ENCODE measurements around the gene IQCB1.

The IQCB1 gene

GRCh38 chr3:121817753-121818152 lies 17.1 kb downstream of the IQCB1 start:
- Histone ChIP-seq H3K4me3 (no peak overlapping the region), H3K27ac (no peak overlapping the region)
- DNase-seq (ENCODE audit: low spot score), result no peak
- no peak for TF ChIP-seq CTCF (IDR thresholded peaks at IDR 0.05)

- no peak for TF ChIP-seq CTCF (IDR thresholded peaks at IDR 0.05)
- Histone ChIP-seq H3K27ac (no peak overlapping the region), H3K4me3 (no peak overlapping the region)
- no peak for DNase-seq (ENCODE audit: low spot score)
These were observed 25.6 kb downstream of the IQCB1 start for GRCh38 chr3:121809249-121809648.

GRCh38 chr3:121803771-121804320 lies 31.0 kb downstream of the IQCB1 start:
- no peak overlapping the region for H3K27ac ChIP-seq
- H3K4me3 ChIP-seq, result no peak overlapping the region
- no peak for DNase-seq (ENCODE audit: low spot score)
- no peak for TF ChIP-seq CTCF (IDR thresholded peaks at IDR 0.05)

GRCh38 chr3:121800906-121801305 lies 34.0 kb downstream of the IQCB1 start:
- H3K27ac ChIP-seq, result no peak overlapping the region
- TF ChIP-seq CTCF (IDR thresholded peaks at IDR 0.05), result no peak
- no peak for DNase-seq (ENCODE audit: low spot score)
- H3K4me3 ChIP-seq, result no peak overlapping the region

- no peak overlapping the region for H3K4me3 ChIP-seq
- no peak for TF ChIP-seq CTCF (IDR thresholded peaks at IDR 0.05)
- H3K27ac ChIP-seq, result no peak overlapping the region
- DNase-seq (ENCODE audit: low spot score), result no peak
These were observed 37.9 kb downstream of the IQCB1 start for GRCh38 chr3:121796970-121797369.

- Histone ChIP-seq H3K27ac (no peak overlapping the region), H3K4me3 (no peak overlapping the region)
- no peak for TF ChIP-seq CTCF (IDR thresholded peaks at IDR 0.05)
- no peak for DNase-seq (ENCODE audit: low spot score)
These were observed 40.4 kb downstream of the IQCB1 start for GRCh38 chr3:121794264-121794983.

- DNase-seq (ENCODE audit: low spot score), result no peak
- Histone ChIP-seq H3K4me3 (no peak overlapping the region), H3K27ac (no peak overlapping the region)
- no peak for TF ChIP-seq CTCF (IDR thresholded peaks at IDR 0.05)
These were observed 41.8 kb downstream of the IQCB1 start for GRCh38 chr3:121793078-121793477.

Data from coronary artery (tissue), 2 donors.